GM21515 (cell line): Measurements from ENCODE around the gene SNPH.

Source experiments
- ATAC-seq: cut with Tn5 transposase; IDR thresholded peaks from one replicate; pipeline ENCODE4 v1.9.1; 2021; ENCODE audit not compliant: unreplicated experiment

SNPH gene

DNA sequence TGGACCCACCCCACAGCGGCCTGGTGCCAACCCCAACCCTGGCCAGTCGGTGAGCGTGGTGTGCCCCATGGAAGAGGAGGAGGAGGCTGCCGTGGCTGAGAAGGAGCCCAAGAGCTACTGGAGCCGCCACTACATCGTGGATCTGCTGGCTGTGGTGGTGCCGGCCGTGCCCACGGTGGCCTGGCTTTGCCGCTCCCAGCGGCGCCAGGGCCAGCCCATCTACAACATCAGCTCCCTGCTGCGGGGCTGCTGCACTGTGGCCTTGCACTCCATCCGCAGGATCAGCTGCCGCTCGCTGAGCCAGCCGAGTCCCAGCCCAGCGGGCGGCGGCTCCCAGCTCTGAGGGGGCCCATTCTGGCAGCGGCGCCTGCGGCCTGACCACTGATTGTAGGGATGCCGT is 39.6 kb downstream of the SNPH start:
- no peak for ATAC-seq

DNA sequence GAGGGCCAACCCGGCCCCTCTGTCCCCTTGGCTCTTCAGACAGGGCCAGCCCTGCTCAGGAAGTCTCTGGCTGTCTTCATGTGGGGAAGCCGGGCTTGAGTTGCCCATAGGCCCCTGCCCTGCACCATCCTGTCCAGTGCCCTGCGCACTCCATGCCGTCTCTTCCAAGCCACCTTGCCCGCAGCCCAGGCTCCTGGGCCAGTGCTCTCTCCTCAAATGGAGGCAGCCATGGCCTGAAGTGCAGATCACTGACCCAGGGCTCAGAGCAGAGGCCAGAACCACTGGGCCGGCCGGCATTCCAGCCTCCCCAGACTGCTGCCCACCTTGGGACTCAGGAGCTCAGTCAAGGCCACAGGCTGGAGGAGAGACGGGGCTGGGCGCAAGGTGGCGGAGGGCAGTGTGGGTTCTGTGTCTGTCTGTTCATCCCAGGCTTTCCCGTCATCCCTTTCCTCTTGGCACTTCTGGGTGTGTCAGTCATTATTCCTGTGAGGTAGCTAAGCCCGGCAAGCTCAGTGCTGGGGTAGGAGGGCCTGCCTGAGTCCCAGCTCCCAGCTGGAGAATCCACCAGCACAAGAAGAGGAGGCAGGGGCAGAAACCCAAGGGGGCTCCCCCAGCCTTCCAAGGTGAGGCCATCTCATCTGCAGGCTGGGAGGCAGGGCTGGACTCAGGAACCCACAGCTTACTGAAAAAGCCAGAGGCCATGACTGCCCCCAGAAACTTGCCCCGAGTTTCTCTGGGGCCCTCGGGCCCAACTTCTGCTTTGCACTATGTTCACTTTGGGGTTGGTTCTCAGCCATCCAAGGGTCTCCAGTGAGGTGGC is 40.4 kb downstream of the SNPH start:
- no peak for ATAC-seq

DNA sequence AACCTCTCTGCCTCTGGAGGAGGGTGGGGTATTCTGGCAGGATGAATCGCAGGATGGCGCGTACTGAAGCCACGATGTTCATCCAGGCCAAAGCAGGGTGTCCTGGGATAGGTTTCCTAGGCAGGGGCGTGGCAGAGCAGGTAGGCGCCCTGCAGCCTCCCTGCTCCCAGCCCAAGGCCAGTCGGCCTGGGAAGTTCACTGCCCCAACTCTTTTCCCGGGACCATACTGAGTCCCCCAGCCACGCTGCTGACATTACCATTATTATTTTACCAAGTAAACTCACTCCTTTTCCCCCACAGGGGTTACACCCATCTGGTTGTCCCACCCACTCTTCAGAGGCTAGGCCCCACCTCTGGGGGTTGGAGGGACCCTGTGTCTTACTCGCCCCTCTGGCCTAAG is 41.1 kb downstream of the SNPH start:
- no peak for ATAC-seq

- no peak for ATAC-seq
These were observed 41.5 kb downstream of the SNPH start for GRCh38 chr20:1307571-1307971.

GRCh38 chr20:1308067-1308701 is 42.1 kb downstream of the SNPH start:
- no peak for ATAC-seq

- ATAC-seq: no peak
These were observed 42.6 kb downstream of the SNPH start for GRCh38 chr20:1308702-1309095.

- ATAC-seq: no peak
These were observed 43.3 kb downstream of the SNPH start for GRCh38 chr20:1309439-1309847.

- no peak for ATAC-seq
These were observed 44.0 kb downstream of the SNPH start for GRCh38 chr20:1310071-1310470.

GRCh38 chr20:1310506-1311190 is 44.6 kb downstream of the SNPH start:
- no peak for ATAC-seq

DNA sequence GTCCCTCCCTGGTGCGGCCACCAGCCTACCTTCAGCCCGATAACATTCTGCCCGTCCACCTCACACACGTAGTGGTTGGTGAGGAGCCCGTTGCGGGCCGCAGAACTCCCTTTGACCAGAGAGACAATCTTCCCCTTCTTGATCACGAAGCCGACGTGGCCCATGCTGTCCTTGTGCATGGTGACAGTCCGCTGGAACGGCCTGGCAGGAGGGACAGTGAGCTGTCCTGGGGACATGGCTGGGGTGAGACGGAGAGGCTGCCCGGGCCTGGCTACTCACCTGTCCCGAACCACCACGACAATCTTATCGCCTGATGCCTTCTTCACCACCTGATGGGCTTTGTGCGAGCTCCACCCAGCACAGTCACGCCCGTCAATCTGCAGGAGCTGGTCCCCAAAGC is 46.2 kb downstream of the SNPH start:
- no peak for ATAC-seq

DNA sequence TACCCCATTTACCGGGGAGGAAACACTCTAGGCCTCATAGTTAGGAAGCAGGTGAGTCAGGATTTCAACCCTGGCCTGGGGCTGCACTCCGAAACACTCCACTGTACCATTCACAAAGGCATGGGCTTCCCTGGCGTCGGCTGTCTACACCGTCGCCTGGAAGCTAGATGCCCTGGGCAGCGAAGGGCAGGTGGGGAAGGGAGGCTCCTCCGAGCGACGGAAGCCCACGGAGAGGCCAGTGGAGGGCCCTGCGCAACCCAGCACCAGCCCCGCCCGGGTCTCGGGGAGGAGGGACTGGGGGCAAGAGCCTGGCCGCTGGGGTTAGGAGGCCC is 46.8 kb downstream of the SNPH start:
- no peak for ATAC-seq

DNA sequence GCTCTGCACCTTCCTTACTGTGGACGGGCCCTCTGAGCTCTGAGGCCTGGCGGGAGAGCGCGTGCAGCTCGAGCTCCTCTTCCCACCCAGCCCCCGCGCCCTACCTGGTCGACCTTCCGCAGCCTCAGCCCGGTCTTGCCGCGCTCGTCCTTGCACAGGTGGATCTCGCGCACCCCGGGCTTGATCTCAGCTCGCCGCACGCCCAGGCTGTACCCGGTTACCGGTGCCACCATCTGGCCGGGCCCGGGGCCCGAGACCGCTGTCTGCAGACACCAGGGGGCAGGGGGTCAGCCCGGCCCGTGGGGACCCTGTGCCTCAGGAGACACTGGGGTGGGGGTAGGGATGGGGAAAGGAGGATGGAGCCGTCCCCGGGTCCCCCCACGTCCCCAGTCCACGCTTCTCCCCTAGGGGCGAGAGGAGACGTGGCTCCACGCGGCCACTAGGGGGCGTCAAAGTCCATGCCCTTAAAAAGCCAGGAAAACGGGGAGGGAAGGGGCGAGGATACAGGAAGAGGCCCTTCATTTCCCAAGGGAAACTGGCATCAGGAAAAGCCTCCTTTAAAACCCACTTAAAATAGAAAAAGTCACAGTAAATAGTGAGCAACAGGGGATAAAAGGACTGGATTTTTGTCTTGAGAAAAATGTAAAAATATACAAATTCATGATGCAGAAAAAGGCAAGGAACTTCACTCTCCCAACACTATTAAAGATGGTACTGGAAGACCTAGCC is 47.3 kb downstream of the SNPH start:
- no peak for ATAC-seq

DNA sequence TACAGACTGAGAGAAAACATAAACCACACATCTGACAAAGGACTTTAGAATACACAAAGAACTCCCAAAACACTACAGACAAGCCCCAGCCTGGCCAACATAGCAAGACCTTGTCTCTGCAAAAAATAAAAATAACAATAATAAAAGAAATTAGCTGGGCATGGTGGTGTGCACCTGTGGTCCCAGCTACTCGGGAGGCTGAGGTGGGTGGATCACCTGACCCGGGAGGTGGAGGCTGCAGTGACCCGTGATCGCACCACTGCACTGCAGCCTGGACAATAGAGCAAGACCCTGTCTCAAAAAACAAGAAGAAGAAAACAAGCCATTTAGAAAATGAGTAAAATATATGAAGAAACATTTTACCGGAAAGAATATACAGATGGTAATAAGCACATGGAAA is 49.7 kb downstream of the SNPH start:
- no peak for ATAC-seq

DNA sequence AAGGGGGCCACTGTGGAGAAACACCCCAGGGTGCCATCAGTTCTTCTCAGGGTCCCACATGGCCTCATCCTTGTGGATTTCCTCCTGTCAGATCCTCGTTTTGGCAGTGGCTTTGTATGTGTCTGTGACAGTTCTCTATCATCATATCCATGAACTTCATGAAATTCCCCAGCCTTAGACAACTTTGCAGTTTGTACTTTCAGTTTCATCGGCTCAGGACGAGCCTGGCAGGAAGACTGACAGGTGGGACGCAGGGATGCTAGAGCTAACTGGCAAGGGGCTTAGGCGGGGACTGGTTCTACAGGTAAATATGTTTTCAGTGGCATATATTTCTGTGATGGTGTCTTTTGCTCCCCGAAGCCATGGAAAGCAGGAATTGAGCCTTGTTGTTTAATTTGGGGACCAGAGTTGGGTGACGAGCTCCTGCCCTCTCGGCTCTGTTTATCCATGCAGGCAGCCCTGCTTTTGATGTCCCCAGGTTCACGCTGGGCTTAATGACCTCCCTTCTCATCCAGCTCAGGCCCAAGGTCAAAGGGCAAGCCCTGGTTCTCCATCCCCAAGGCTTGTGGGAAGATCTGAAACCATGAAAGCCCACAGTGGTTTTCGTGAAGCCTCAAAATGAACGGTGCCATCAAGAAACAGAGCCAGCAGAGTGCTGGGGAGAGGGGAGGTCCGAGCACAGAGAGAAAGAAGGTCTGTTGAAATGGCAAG is 51.6 kb downstream of the SNPH start:
- ATAC-seq: no peak

- no peak for ATAC-seq
These were observed 53.0 kb downstream of the SNPH start for GRCh38 chr20:1319051-1319450.

DNA sequence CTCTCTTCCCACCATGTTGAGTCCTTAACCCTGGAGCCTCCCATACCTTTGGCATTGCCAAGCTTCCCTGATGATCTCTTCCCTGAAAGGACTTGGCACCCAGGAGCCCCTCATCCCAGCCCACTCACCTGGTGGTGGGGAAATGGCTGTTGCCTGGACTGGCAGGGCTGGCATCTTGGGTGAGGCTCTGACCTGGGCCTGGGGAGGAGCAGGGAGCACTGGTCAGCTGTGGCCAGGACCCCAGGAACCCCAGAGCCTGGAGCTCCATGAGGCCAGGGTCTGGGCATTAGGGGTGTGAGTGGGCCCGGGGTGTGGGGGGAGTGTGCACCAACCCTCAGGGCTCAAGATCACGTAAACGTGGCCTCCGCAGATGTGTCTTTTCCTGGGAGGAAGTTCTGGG is 53.4 kb downstream of the SNPH start:
- ATAC-seq: no peak

- no peak for ATAC-seq
These were observed 53.9 kb downstream of the SNPH start for GRCh38 chr20:1320016-1320415.

GRCh38 chr20:1320902-1321653 is 55.0 kb downstream of the SNPH start:
- ATAC-seq: no peak

DNA sequence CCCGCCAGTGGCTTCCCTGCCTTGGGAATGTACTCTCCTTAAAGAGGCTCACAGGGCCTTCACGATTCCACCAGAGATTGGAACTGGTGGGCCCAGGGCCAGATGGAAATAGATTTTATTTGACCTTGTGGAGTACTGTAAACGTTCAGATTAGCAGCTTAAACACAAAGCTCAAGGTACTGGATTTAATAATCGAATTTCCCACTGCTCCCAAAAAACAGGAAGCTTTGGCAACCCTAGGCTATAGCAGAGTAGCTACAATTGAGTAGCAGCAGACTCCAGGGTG is 55.5 kb downstream of the SNPH start:
- ATAC-seq: no peak

DNA sequence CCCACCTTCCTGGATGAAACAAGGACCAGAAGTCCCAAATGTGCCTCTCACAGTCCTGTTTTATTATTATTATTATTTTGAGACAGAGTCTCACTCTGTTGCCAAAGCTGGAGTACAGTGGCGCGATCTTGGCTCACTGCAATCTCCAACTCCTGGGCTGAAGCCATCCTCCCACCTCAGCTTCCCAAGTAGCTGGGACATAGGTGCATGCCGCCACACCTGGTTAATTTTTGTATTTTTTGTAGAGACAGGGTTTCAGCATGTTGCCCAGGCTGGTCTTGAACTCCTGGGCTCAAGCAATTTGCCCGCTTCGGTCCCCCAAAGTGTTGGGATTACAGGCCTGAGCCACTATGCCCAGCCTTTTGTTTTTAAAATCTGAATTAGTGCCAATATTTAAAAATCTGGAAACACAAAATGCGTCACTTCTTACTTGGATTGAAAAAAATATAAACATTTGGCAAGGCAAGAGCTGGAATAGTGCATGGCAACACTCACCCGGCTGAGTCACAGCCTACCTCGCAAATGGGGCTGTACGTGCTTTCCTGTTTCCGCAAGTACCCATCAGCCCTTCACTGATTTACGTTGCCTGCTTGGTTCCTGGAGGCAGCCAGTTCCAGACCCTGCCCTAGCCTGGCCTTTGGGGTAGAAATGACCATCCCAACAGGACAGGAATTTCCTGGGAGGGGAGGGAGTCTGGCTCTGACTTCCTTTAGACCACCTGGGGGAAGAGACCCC is 56.6 kb downstream of the SNPH start:
- no peak for ATAC-seq
